ENCODE data around the gene UST. TPM values are rescaled to one million over a fixed set of nuclear protein-coding genes. Genes with fewer than 3 reads are reported as not detected.

The UST gene
- total RNA-seq, 1 donor from 2014 or later, result 9.7 TPM

DNA sequence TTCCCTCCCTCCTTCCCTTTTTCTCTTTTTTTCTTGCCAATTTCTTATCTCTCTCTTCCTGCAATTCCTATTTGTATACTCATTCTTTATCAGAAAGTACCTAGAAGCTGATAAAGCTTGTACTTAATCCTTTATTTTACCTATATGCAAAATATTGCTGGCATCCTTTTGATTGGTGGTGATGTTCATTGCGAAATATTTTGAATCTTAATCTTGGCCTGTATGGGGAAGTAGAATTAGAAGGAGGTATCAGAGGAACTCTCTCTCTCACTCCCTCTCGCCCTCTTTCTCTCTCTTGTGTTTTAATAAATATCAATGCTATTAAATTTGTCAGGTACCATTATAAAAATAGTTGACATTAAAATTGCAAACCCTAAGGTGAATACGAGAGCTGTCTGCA lies 52.8 kb downstream of the UST start:
- Mint-ChIP-seq H3K4me1 (ENCODE audit: unreplicated experiment) (no peaks in the 10 kb centered on the region), H3K4me3 (no peak overlapping the region), H3K27ac (no peak overlapping the region), H3K27me3 (peaks cover 3% of the 10 kb centered on the region), H3K9me3 (peaks cover 13% of the 10 kb centered on the region), H3K36me3 (peaks cover 5% of the 10 kb centered on the region)
- TF ChIP-seq, protein P1, sequence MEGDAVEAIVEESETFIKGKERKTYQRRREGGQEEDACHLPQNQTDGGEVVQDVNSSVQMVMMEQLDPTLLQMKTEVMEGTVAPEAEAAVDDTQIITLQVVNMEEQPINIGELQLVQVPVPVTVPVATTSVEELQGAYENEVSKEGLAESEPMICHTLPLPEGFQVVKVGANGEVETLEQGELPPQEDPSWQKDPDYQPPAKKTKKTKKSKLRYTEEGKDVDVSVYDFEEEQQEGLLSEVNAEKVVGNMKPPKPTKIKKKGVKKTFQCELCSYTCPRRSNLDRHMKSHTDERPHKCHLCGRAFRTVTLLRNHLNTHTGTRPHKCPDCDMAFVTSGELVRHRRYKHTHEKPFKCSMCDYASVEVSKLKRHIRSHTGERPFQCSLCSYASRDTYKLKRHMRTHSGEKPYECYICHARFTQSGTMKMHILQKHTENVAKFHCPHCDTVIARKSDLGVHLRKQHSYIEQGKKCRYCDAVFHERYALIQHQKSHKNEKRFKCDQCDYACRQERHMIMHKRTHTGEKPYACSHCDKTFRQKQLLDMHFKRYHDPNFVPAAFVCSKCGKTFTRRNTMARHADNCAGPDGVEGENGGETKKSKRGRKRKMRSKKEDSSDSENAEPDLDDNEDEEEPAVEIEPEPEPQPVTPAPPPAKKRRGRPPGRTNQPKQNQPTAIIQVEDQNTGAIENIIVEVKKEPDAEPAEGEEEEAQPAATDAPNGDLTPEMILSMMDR (conservative IDR thresholded peaks at IDR 0.05), result no peak
- DNase-seq (ENCODE audit: extremely low spot score, unreplicated experiment), result no peak

DNA sequence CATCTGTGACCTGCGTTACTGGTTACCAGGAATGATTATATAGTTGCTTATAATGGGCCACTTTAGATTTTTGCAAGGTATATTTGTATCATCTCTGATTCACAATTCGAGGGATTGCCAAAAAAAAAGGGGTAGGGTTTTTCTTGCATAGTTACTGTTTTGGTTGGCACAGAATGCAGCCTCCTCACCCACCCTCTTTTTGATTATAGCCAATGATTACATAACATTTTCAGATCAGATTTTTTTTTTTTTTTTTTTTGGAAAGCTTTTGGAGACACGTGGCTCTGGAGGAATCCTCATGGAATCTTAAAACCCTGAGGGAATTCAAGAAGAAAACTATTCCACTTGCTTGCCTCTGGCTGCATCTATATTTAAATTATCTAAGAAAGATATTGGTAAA lies 53.7 kb downstream of the UST start:
- H3K4me3 Mint-ChIP-seq, result no peak overlapping the region
- DNase-seq (ENCODE audit: extremely low spot score, unreplicated experiment), result no peak
- H3K9me3 Mint-ChIP-seq, result peaks cover 13% of the 10 kb centered on the region
- no peak overlapping the region for H3K27ac Mint-ChIP-seq
- H3K36me3 Mint-ChIP-seq, result peaks cover 5% of the 10 kb centered on the region
- TF ChIP-seq, protein P1 (conservative IDR thresholded peaks at IDR 0.05), result no peak
- peaks cover 3% of the 10 kb centered on the region for H3K27me3 Mint-ChIP-seq
- H3K4me1 Mint-ChIP-seq (ENCODE audit: unreplicated experiment), result peaks cover 4% of the 10 kb centered on the region

DNA sequence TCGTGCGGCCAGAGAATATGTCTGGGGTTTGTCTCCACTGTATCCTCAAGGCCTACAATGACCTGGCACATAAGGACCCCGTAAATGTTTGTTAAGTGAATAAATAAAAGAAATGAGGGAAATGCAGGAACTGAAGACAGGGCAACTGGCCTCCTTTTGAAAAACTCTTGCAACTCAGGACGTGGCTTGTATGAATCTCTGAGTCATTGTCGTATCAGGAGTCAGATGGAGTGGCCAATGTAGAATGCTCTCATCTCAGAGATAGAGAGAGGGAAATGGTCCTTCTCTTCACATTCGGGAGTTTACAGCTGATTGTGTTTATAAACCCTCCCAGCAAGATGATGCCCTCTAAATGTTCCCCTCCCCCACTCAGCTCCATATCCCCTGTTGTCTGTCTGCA lies 57.1 kb downstream of the UST start:
- Mint-ChIP-seq H3K36me3 (peaks cover 3% of the 10 kb centered on the region), H3K27me3 (no peaks in the 10 kb centered on the region), H3K4me3 (no peak overlapping the region), H3K9me3 (peaks cover 7% of the 10 kb centered on the region), H3K4me1 (ENCODE audit: unreplicated experiment) (peaks cover 4% of the 10 kb centered on the region), H3K27ac (no peak overlapping the region)
- no peak for DNase-seq (ENCODE audit: extremely low spot score, unreplicated experiment)
- TF ChIP-seq, protein P1 (conservative IDR thresholded peaks at IDR 0.05), result no peak

DNA sequence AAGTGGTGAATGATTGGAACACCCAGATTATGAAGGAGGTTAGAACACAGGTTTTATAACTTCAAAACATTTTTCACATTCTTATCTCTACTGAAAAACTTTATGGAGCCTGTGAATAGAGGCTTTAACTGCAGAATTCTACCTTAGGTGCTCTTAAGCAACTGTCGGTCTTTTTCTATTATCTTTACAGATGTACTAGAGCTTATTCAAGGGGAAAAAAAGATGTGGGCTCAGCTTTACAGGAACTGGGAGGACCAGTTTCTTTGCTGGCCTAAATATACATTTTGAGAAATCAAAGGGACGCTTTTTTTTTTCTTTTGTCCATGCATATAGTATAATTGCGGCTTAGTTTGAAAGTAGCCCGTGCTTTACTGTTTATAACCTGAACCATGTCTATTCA lies 58.9 kb downstream of the UST start:
- H3K36me3 Mint-ChIP-seq, result peaks cover 3% of the 10 kb centered on the region
- H3K4me1 Mint-ChIP-seq (ENCODE audit: unreplicated experiment), result peaks cover 4% of the 10 kb centered on the region
- H3K27me3 Mint-ChIP-seq, result no peaks in the 10 kb centered on the region
- no peak for DNase-seq (ENCODE audit: extremely low spot score, unreplicated experiment)
- TF ChIP-seq, protein P1 (conservative IDR thresholded peaks at IDR 0.05), result no peak
- no peaks in the 10 kb centered on the region for H3K9me3 Mint-ChIP-seq
- H3K27ac Mint-ChIP-seq, result no peak overlapping the region
- no peak overlapping the region for H3K4me3 Mint-ChIP-seq

DNA sequence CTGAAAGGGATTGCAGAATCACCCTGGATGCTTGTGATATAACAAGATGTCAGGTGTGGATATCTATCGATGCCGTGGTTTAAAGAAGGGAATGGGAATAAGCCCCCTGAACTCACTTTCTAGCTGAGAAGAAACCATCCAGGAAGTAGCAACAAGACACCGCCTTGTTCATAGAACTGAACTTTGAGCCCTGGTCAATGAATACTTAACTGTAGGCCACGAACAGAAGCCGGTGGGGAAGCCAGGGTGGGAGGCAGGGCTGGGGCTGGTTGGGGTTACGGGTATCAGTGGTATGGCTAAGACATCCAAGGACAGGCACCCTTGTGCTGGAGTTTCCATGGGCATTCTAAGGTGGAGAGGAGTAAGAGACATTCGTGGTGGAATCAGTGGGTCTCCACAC lies 61.0 kb downstream of the UST start:
- Mint-ChIP-seq H3K4me1 (ENCODE audit: unreplicated experiment) (peaks cover 4% of the 10 kb centered on the region), H3K27ac (no peak overlapping the region), H3K4me3 (no peak overlapping the region), H3K36me3 (peaks cover 3% of the 10 kb centered on the region), H3K9me3 (peaks cover 3% of the 10 kb centered on the region), H3K27me3 (no peaks in the 10 kb centered on the region)
- TF ChIP-seq, protein P1 (conservative IDR thresholded peaks at IDR 0.05), result no peak
- no peak for DNase-seq (ENCODE audit: extremely low spot score, unreplicated experiment)

DNA sequence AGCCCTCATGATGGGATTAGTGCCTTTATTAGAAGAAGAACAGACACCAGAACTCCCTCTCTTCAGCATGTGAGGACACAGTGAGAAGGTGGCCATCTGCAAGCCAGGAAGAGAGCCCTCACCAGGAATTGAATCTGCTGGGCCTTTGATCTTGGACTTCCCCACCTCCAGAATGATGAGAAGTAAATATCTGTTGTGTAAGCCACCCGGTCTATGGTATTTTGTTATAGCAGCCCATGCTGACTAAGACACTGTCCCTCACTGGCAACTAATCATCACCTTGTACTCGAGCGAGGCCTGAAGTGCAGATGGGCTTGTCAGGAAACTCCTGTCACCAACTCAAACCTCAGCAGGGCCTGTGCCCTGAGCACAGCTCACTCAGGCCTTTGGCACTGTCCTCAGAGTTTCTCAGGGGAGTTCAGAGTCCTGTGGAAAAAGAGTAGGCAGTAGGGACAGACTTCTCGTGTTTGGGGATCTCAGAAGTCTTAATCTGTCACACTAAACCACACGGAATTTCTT lies 62.0 kb downstream of the UST start:
- H3K27ac Mint-ChIP-seq, result no peak overlapping the region
- no peak for DNase-seq (ENCODE audit: extremely low spot score, unreplicated experiment)
- peaks cover 3% of the 10 kb centered on the region for H3K9me3 Mint-ChIP-seq
- H3K27me3 Mint-ChIP-seq, result no peaks in the 10 kb centered on the region
- H3K4me1 Mint-ChIP-seq (ENCODE audit: unreplicated experiment), result peaks cover 4% of the 10 kb centered on the region
- peaks cover 3% of the 10 kb centered on the region for H3K36me3 Mint-ChIP-seq
- H3K4me3 Mint-ChIP-seq, result no peak overlapping the region
- TF ChIP-seq, protein P1 (conservative IDR thresholded peaks at IDR 0.05), result no peak
